ENCODE measurements around the gene TTC31.

The TTC31 gene

GRCh38 chr2:74504591-74504990, 21.7 kb downstream of the TTC31 start:
- Histone ChIP-seq H3K4me2 (peak overlapping the region in 4 of 11 experiments; percentile 94 to 100 (median 98); a peak in 6 of 22 replicates), H3K9me3 (replicated peaks in 1 of 11) (no peaks in the 10 kb centered on the region), H3K4me1 (peaks cover 28 to 61% (median 42%) of the 10 kb centered on the region in 10 experiments), H3K27me3 (peaks cover 49 to 83% (median 79%) of the 10 kb centered on the region in 11 experiments), H3K9ac (no peak overlapping the region), H3K36me3 (peaks cover 11 to 24% (median 18%) of the 10 kb centered on the region in 11 experiments; a peak in 21 of 22 replicates), H3K4me3 (peak overlapping the region in 2 of 10 experiments; percentile 51 to 53; a peak in 3 of 20 replicates), H4K20me1 (peaks cover 0 to 38% (median 7%) of the 10 kb centered on the region in 11 experiments; a peak in 11 of 22 replicates), H3K27ac (no peak overlapping the region)
- no peak for TF ChIP-seq Cebpa-rat (IDR thresholded peaks at IDR 0.05)

- Histone ChIP-seq H3K4me2 (peak overlapping the region; percentile 81 to 100 (median 95)), H3K27ac (no peak overlapping the region), H3K4me3 (peak overlapping the region in 7 of 10 experiments; percentile 19 to 80 (median 73); a peak in 11 of 20 replicates), H3K4me1 (peaks cover 28 to 61% (median 42%) of the 10 kb centered on the region in 10 experiments), H3K9me3 (replicated peaks in 1 of 11) (no peaks in the 10 kb centered on the region), H3K9ac (peak overlapping the region in 4 of 11 experiments; percentile 15 to 96 (median 40); a peak in 3 of 22 replicates), H4K20me1 (peaks cover 0 to 28% (median 5%) of the 10 kb centered on the region in 11 experiments; a peak in 9 of 22 replicates), H3K27me3 (peaks cover 49 to 83% (median 79%) of the 10 kb centered on the region in 11 experiments), H3K36me3 (peaks cover 11 to 24% (median 18%) of the 10 kb centered on the region in 11 experiments; a peak in 21 of 22 replicates)
- TF ChIP-seq Cebpa-rat (IDR thresholded peaks at IDR 0.05), result no peak
Observed at GRCh38 chr2:74505448-74506246, 22.8 kb downstream of the TTC31 start.

GRCh38 chr2:74507145-74507925, 24.5 kb downstream of the TTC31 start, which contains the start of gene PCGF1:
Gene PCGF1 (minus strand): TSS chr2:74507695. CDS start chr2:74507668, 27 bp downstream.
- peak within 1 kb of the TSS; percentile 95 to 98 (median 97) for H3K27ac ChIP-seq
- H3K36me3 ChIP-seq, result peaks cover 11 to 24% (median 18%) of the 10 kb centered on the region in 11 experiments; a peak in 21 of 22 replicates
- TF ChIP-seq Cebpa-rat (IDR thresholded peaks at IDR 0.05), result peak in 3 of 11 experiments; percentile 17 to 71 (median 19); a peak in 2 of 22 replicates
- peaks cover 28 to 55% (median 41%) of the 10 kb centered on the region in 10 experiments for H3K4me1 ChIP-seq
- peaks cover 0 to 13% (median 0%) of the 10 kb centered on the region in 11 experiments; a peak in 6 of 22 replicates for H4K20me1 ChIP-seq
- peak within 1 kb of the TSS; percentile 92 to 98 (median 95) for H3K9ac ChIP-seq
- H3K4me2 ChIP-seq, result peak within 1 kb of the TSS; percentile 81 to 100 (median 95)
- H3K4me3 ChIP-seq, result peak within 1 kb of the TSS; percentile 67 to 80 (median 73)
- H3K9me3 ChIP-seq (replicated peaks in 1 of 11), result no peaks in the 10 kb centered on the region
- peaks cover 49 to 83% (median 79%) of the 10 kb centered on the region in 11 experiments for H3K27me3 ChIP-seq

GRCh38 chr2:74507926-74508520, 25.1 kb downstream of the TTC31 start:
- Histone ChIP-seq H3K9me3 (replicated peaks in 1 of 11) (peaks cover 0 to 4% (median 0%) of the 10 kb centered on the region in 11 experiments; a peak in 1 of 22 replicates), H3K27ac (peak overlapping the region; percentile 95 to 98 (median 97)), H3K27me3 (peaks cover 49 to 83% (median 79%) of the 10 kb centered on the region in 11 experiments), H3K9ac (peak overlapping the region; percentile 92 to 98 (median 95)), H4K20me1 (peaks cover 0 to 8% (median 0%) of the 10 kb centered on the region in 11 experiments; a peak in 7 of 22 replicates), H3K4me2 (peak overlapping the region; percentile 81 to 98 (median 94)), H3K36me3 (peaks cover 11 to 24% (median 18%) of the 10 kb centered on the region in 11 experiments; a peak in 21 of 22 replicates), H3K4me1 (peaks cover 28 to 48% (median 34%) of the 10 kb centered on the region in 10 experiments), H3K4me3 (peak overlapping the region; percentile 67 to 80 (median 73))
- no peak for TF ChIP-seq Cebpa-rat (IDR thresholded peaks at IDR 0.05)

- Histone ChIP-seq H3K27me3 (peaks cover 58 to 83% (median 79%) of the 10 kb centered on the region in 11 experiments), H4K20me1 (peaks cover 0 to 26% (median 17%) of the 10 kb centered on the region in 11 experiments; a peak in 16 of 22 replicates), H3K4me3 (no peak overlapping the region), H3K9ac (no peak overlapping the region), H3K27ac (no peak overlapping the region), H3K4me1 (peaks cover 28 to 42% (median 34%) of the 10 kb centered on the region in 10 experiments), H3K9me3 (replicated peaks in 1 of 11) (peaks cover 0 to 17% (median 5%) of the 10 kb centered on the region in 11 experiments; a peak in 12 of 22 replicates), H3K36me3 (peaks cover 7 to 13% (median 8%) of the 10 kb centered on the region in 11 experiments; a peak in 21 of 22 replicates), H3K4me2 (no peak overlapping the region)
- no peak for TF ChIP-seq Cebpa-rat (IDR thresholded peaks at IDR 0.05)
Observed at GRCh38 chr2:74510272-74510671, 27.4 kb downstream of the TTC31 start.

GRCh38 chr2:74511104-74511989, 28.5 kb downstream of the TTC31 start:
- no peak for TF ChIP-seq Cebpa-rat (IDR thresholded peaks at IDR 0.05)
- Histone ChIP-seq H3K36me3 (peaks cover 0 to 3% (median 0%) of the 10 kb centered on the region in 11 experiments; a peak in 4 of 22 replicates), H3K9ac (no peak overlapping the region), H3K4me2 (no peak overlapping the region), H3K27me3 (peaks cover 69 to 86% (median 83%) of the 10 kb centered on the region in 11 experiments), H4K20me1 (peaks cover 0 to 35% (median 23%) of the 10 kb centered on the region in 11 experiments; a peak in 15 of 22 replicates), H3K4me1 (peaks cover 17 to 34% (median 23%) of the 10 kb centered on the region in 10 experiments), H3K4me3 (no peak overlapping the region), H3K9me3 (replicated peaks in 1 of 11) (peaks cover 4 to 28% (median 15%) of the 10 kb centered on the region in 11 experiments; a peak in 15 of 22 replicates), H3K27ac (no peak overlapping the region)

All from BLaER1 treated with 17β-estradiol and CSF1 and Interleukin-3, amounts not matched to agents 10 nM and 100 nM (cell line).